NOMO-1 (cell line): ENCODE measurements around the gene SCLT1.

ENCODE experiments used
- DNase-seq, 2 experiments: peaks; one replicate each; lab custom pipeline; 2025; ENCODE audit not compliant: unreplicated experiment in 2 of 2; lab: John Stamatoyannopoulos, UW

SCLT1 gene

GRCh38 chr4:128879283-128879682, 214.1 kb downstream of the SCLT1 start:
- DNase-seq, result no peak

GRCh38 chr4:128877934-128878333, 215.4 kb downstream of the SCLT1 start:
- no peak for DNase-seq

- DNase-seq, result no peak
These were observed 217.1 kb downstream of the SCLT1 start for GRCh38 chr4:128876200-128876599.

GRCh38 chr4:128871948-128872347, 221.4 kb downstream of the SCLT1 start:
- DNase-seq, result no peak

- DNase-seq, result no peak
These were observed 223.4 kb downstream of the SCLT1 start for GRCh38 chr4:128869776-128870509.

GRCh38 chr4:128868758-128869157, 224.6 kb downstream of the SCLT1 start:
- DNase-seq, result peak; percentile 11 to 63

GRCh38 chr4:128866691-128867090, 226.6 kb downstream of the SCLT1 start:
- no peak for DNase-seq

- no peak for DNase-seq
These were observed 227.1 kb downstream of the SCLT1 start for GRCh38 chr4:128866269-128866668.

- DNase-seq, result no peak
These were observed 228.2 kb downstream of the SCLT1 start for GRCh38 chr4:128865132-128865531.

- DNase-seq, result peak; percentile 6 to 23
These were observed 229.8 kb downstream of the SCLT1 start for GRCh38 chr4:128863312-128864075.

- DNase-seq, result no peak
These were observed 230.6 kb downstream of the SCLT1 start for GRCh38 chr4:128862608-128863311.

- DNase-seq, result no peak
These were observed 231.4 kb downstream of the SCLT1 start for GRCh38 chr4:128861856-128862518.

GRCh38 chr4:128859887-128860677, 233.3 kb downstream of the SCLT1 start:
- DNase-seq, result no peak

- no peak for DNase-seq
These were observed 234.3 kb downstream of the SCLT1 start for GRCh38 chr4:128858879-128859671.

- no peak for DNase-seq
These were observed 237.1 kb downstream of the SCLT1 start for GRCh38 chr4:128856246-128856645.

- no peak for DNase-seq
These were observed 237.7 kb downstream of the SCLT1 start for GRCh38 chr4:128855621-128856020.

GRCh38 chr4:128854433-128854832, 238.9 kb downstream of the SCLT1 start:
- DNase-seq, result peak; percentile 70 to 84

- DNase-seq, result no peak
These were observed 239.6 kb downstream of the SCLT1 start for GRCh38 chr4:128853741-128854140.

- no peak for DNase-seq
These were observed 243.1 kb downstream of the SCLT1 start for GRCh38 chr4:128850252-128850651.
